ENCODE data around the gene TRPV2.

TRPV2 gene

DNA sequence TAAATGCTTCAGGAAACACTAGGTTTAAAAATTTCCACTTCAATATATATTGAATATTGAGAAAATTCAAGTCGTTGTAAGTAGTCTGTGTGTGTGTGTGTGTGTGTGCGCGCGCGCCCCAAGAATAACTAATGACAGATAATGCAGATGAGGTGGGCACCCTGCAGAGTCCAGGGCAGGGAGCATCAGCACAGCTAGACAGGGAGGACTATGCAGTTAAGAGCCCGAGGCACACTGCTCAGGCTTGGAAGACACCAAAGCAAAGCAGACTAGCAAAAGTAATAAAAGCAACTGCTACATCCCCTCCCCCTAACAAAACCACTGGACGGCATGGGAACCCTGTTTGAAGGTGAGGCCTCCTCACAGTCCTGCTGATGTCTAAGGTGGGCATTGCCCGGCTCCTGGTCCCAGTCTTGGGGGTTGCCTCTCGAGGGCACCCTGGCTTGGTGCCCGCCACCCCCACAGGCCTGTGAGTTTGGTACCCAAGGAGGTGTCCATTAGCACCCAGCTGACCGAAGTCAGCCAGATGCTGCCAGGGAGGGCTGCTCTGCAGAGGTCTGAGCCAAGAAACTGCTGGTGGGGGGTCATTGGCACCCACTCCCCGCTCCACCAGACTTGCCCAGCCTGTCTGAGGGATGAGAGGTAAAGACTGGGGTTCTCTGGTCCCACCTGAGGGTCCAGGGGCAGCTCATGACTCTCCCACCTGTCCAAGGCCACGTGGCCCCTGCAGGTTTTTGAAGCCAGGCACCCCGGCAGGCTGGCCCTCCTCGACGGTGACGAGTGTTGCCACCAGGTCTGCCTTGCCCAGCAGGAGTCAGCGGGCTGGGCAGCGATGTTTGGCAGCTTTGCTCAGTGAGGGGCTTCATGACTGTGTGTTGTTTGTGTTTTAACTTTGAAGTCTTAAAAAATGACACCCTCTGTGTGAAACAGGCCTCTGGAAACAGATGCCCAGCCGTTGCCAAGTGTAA lies 58.0 kb downstream of the TRPV2 start:
- TF ChIP-seq SIN3A (IDR thresholded peaks at IDR 0.05; ENCODE audit: borderline replicate concordance, insufficient read depth, low read length) (no peak), FOXP2 (optimal IDR thresholded peaks at IDR 0.05; ENCODE audit: borderline replicate concordance, extremely low read depth, extremely low read length, insufficient read depth) (no peak), POLR2AphosphoS5 (IDR thresholded peaks at IDR 0.05; ENCODE audit: low read depth, low read length) (no peak), TAF1 (IDR thresholded peaks at IDR 0.05; ENCODE audit: borderline replicate concordance, insufficient read depth, low read length) (no peak)
- TF ChIP-seq, protein P1, sequence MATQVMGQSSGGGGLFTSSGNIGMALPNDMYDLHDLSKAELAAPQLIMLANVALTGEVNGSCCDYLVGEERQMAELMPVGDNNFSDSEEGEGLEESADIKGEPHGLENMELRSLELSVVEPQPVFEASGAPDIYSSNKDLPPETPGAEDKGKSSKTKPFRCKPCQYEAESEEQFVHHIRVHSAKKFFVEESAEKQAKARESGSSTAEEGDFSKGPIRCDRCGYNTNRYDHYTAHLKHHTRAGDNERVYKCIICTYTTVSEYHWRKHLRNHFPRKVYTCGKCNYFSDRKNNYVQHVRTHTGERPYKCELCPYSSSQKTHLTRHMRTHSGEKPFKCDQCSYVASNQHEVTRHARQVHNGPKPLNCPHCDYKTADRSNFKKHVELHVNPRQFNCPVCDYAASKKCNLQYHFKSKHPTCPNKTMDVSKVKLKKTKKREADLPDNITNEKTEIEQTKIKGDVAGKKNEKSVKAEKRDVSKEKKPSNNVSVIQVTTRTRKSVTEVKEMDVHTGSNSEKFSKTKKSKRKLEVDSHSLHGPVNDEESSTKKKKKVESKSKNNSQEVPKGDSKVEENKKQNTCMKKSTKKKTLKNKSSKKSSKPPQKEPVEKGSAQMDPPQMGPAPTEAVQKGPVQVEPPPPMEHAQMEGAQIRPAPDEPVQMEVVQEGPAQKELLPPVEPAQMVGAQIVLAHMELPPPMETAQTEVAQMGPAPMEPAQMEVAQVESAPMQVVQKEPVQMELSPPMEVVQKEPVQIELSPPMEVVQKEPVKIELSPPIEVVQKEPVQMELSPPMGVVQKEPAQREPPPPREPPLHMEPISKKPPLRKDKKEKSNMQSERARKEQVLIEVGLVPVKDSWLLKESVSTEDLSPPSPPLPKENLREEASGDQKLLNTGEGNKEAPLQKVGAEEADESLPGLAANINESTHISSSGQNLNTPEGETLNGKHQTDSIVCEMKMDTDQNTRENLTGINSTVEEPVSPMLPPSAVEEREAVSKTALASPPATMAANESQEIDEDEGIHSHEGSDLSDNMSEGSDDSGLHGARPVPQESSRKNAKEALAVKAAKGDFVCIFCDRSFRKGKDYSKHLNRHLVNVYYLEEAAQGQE (IDR thresholded peaks at IDR 0.05; ENCODE audit: insufficient read depth in 1 of 2, low read depth in 2 of 2, low read length in 2 of 2), result no peak

GRCh38 chr17:16474012-16474725 lies 58.8 kb downstream of the TRPV2 start:
- TF ChIP-seq TAF1 (IDR thresholded peaks at IDR 0.05; ENCODE audit: borderline replicate concordance, insufficient read depth, low read length) (no peak), FOXP2 (optimal IDR thresholded peaks at IDR 0.05; ENCODE audit: borderline replicate concordance, extremely low read depth, extremely low read length, insufficient read depth) (no peak), SIN3A (IDR thresholded peaks at IDR 0.05; ENCODE audit: borderline replicate concordance, insufficient read depth, low read length) (no peak), POLR2AphosphoS5 (IDR thresholded peaks at IDR 0.05; ENCODE audit: low read depth, low read length) (no peak)
- TF ChIP-seq, protein P1 (IDR thresholded peaks at IDR 0.05; ENCODE audit: insufficient read depth in 1 of 2, low read depth in 2 of 2, low read length in 2 of 2), result no peak

DNA sequence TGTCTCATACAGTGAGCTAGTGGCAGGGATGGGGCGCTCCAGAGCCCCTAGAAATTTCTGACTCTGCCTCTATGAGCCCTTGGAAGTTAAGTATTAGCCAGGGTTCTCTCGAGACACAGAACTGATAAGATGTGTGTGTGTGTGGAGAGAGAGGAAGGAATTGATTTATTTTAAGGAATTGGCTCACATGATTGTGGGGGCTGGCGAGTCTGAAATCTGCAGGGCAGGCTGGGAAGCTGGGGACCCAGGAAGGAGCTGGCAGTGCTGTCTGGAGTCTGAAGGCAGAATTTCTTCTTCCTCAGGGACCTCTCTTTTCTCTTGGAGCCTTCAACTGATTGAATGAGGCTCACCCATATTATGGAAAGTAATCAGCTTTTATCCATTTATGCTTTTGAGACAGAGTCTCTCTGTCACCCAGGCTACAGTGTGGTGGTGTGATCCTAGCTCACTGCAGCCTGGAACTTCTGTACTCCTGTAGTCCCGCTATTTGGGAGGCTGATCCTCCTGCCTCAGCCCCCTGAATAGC lies 59.9 kb downstream of the TRPV2 start:
- no peak for TF ChIP-seq TAF1 (IDR thresholded peaks at IDR 0.05; ENCODE audit: borderline replicate concordance, insufficient read depth, low read length)
- TF ChIP-seq FOXP2 (optimal IDR thresholded peaks at IDR 0.05; ENCODE audit: borderline replicate concordance, extremely low read depth, extremely low read length, insufficient read depth), result no peak
- TF ChIP-seq, protein P1 (IDR thresholded peaks at IDR 0.05; ENCODE audit: insufficient read depth in 1 of 2, low read depth in 2 of 2, low read length in 2 of 2), result no peak
- TF ChIP-seq SIN3A (IDR thresholded peaks at IDR 0.05; ENCODE audit: borderline replicate concordance, insufficient read depth, low read length), result no peak
- TF ChIP-seq POLR2AphosphoS5 (IDR thresholded peaks at IDR 0.05; ENCODE audit: low read depth, low read length), result no peak

DNA sequence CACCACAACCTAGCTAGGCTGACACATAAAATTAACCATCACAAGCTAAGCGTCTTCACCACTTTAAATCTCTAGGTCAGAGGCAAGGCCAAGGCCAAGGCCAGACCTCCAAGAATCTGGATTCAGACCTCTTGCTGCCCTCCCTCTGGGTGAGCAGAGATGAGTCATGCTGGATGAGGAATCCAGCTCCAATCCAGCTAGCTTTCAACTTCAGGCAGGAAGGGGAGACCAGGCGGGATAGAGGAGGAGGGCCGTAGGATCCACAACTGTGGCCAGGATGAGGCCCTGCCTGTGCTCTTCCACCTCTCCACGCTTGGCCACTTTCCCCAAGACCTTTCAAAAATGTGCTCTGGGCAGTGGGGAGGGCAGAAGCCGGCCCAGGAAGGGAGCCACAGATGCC lies 61.9 kb downstream of the TRPV2 start:
- TF ChIP-seq TAF1 (IDR thresholded peaks at IDR 0.05; ENCODE audit: borderline replicate concordance, insufficient read depth, low read length) (no peak), FOXP2 (optimal IDR thresholded peaks at IDR 0.05; ENCODE audit: borderline replicate concordance, extremely low read depth, extremely low read length, insufficient read depth) (no peak), POLR2AphosphoS5 (IDR thresholded peaks at IDR 0.05; ENCODE audit: low read depth, low read length) (peak; percentile 45; the same call in 1 of the 2 replicates), SIN3A (IDR thresholded peaks at IDR 0.05; ENCODE audit: borderline replicate concordance, insufficient read depth, low read length) (no peak)
- TF ChIP-seq, protein P1 (IDR thresholded peaks at IDR 0.05; ENCODE audit: insufficient read depth in 1 of 2, low read depth in 2 of 2, low read length in 2 of 2), result peak in 1 of 2 experiments; percentile 20; a peak in 1 of 4 replicates

Data from PFSK-1 (cell line).